IPS-18a (cell line): ENCODE measurements around the gene MPPED1.

Experiments used
- H3K27ac ChIP-seq: one replicate; pipeline ENCODE4 v1.5.1; 2013; ENCODE audit warnings: low read length
- H3K27me3 ChIP-seq: one replicate; pipeline ENCODE4 v1.6.1; 2013; ENCODE audit warnings: mild to moderate bottlenecking, low read length; ENCODE audit not compliant: control insufficient read depth, insufficient read depth
- H3K36me3 ChIP-seq: one replicate; pipeline ENCODE4 v1.6.1; 2013; ENCODE audit warnings: low read depth, low read length; ENCODE audit not compliant: control insufficient read depth
- H3K4me1 ChIP-seq: one replicate; pipeline ENCODE4 v1.6.1; 2013; ENCODE audit warnings: low read depth, low read length; ENCODE audit not compliant: control insufficient read depth
- H3K4me3 ChIP-seq: one replicate; pipeline ENCODE4 v1.5.1; 2013; ENCODE audit warnings: low read length
- H3K9ac ChIP-seq: one replicate; pipeline ENCODE4 v1.6.1; 2013; ENCODE audit warnings: mild to moderate bottlenecking, low read length, moderate library complexity
- H3K9me3 ChIP-seq: one replicate; pipeline ENCODE4 v1.6.1; 2013; ENCODE audit warnings: low read depth, low read length; ENCODE audit not compliant: control insufficient read depth

Gene MPPED1

DNA sequence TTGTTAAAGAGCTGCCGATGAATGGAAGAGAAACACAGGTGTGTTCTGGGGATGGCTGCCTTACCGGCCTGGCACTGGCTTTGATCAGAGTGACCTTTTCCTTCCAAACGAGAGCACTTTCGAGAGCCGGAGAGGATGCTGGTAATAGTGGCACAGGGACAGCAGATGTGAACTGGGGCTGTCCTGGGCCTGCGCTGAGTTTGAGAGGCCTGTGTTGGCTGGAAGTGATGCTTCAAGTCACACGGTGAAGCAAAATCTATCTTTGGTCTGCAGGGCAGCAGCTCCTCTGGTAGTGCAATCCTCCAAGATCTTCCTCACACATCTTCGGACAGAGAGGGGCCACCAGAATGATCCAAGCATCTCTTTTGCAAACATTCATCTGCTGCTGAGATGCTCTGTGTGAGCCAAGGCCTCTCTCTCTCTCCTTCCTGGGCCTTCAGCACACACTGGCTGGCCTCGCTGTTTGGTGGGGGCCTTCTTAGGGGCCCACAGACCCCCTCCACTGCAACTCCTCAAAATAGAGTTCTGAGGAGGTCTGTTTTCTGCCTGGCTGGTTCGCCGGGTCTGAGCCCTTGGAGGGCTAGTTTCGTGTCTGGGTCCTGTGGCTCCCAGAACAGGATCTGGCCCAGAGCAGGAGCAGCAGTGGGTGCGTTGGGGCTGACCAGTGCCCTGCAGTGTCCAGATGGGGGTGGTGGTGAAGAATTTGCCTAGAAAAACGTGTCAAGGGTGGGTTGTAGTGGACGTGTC is 6.4 kb downstream of the MPPED1 start:
- no peaks in the 10 kb centered on the region for H3K4me1 ChIP-seq
- H3K9ac ChIP-seq = no peak overlapping the region
- H3K27ac ChIP-seq = no peak overlapping the region
- H3K4me3 ChIP-seq = no peak overlapping the region
- H3K36me3 ChIP-seq = no peaks in the 10 kb centered on the region
- peaks cover 16% of the 10 kb centered on the region for H3K27me3 ChIP-seq
- H3K9me3 ChIP-seq = no peaks in the 10 kb centered on the region

DNA sequence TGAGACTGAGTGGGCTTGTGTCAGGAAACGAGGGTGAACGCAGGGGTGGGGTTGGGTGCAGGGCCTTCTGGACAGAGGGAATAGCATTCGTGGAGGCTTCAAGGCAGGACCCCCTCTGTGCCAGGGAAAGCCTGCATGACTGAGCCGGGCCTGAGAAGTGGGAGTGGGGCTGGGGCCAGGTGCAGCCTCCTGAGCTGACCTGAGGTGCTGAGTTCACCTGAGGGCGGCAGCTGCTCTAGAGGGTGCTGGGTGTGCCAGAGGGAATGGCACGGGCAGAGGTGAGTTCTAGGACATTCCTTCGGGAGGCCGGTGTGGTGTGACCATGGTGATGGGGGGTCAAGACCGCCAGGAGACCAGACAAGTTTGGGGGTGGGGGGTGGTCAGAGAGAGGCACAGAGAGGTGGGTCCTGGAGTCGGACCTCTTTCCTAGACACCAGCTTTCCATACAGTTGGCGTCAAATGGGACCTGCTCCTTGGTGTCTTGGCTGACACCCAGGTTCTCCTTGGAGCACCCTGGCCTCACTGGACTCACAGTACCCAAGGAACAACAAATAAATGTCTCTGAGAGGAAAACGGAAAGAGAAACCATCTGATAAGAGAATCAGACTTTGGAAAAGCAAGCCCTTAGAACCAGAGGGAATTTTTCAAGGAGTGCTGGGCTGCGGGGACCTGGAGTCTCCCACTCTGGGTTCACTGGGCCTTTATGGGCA is 7.7 kb downstream of the MPPED1 start:
- Histone ChIP-seq H3K27ac (no peak overlapping the region), H3K9me3 (no peaks in the 10 kb centered on the region), H3K27me3 (peaks cover 3% of the 10 kb centered on the region), H3K4me1 (peaks cover 3% of the 10 kb centered on the region), H3K4me3 (no peak overlapping the region), H3K9ac (no peak overlapping the region), H3K36me3 (no peaks in the 10 kb centered on the region)

DNA sequence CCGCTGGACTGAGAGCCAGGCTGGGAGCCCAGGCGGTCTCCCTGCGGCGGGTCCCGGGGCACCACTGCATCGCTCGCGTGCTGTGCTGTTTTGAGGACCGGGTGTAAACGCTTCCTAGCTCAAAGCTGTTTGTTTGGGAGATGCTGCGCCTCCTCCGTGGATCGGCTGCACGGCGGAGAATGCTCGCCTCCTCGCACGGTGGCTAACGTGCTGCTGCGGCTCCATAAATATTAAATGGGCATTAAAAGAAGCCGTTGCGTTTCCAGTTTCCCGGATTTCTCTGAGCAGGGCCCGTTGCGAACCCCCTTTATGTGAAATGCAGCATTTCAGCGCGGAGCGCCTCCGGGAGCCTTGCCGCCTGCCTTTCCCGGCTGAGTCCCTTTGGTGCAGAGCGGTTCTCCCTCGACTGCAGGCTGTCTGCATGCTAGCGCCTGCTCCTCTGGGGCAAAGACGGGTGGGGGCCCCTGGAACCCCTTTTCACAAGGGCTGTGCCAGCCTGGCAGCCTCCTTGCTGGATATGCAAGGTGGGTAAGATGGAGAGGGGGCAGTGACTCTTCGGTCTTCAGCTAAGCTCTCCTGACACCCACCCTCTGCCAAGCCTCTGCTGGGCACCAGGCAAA is 9.3 kb downstream of the MPPED1 start:
- no peaks in the 10 kb centered on the region for H3K27me3 ChIP-seq

GRCh38 chr22:43421914-43422615 is 10.3 kb downstream of the MPPED1 start:
- Histone ChIP-seq H3K4me1 (peaks cover 3% of the 10 kb centered on the region), H3K9ac (no peak overlapping the region)

More for the DNA sequence above, 9.3 kb downstream of the MPPED1 start:
- Histone ChIP-seq H3K9me3 (no peaks in the 10 kb centered on the region), H3K27ac (no peak overlapping the region), H3K4me3 (no peak overlapping the region), H3K4me1 (peaks cover 3% of the 10 kb centered on the region), H3K36me3 (no peaks in the 10 kb centered on the region), H3K9ac (no peak overlapping the region)

GRCh38 chr22:43423046-43423445 is 11.2 kb downstream of the MPPED1 start:
- H3K36me3 ChIP-seq = no peaks in the 10 kb centered on the region
- peaks cover 6% of the 10 kb centered on the region for H3K4me1 ChIP-seq
- no peak overlapping the region for H3K9ac ChIP-seq
- no peak overlapping the region for H3K4me3 ChIP-seq
- H3K27me3 ChIP-seq = no peaks in the 10 kb centered on the region
- H3K9me3 ChIP-seq = no peaks in the 10 kb centered on the region
- no peak overlapping the region for H3K27ac ChIP-seq

More at GRCh38 chr22:43421914-43422615, 10.3 kb downstream of the MPPED1 start:
- Histone ChIP-seq H3K9me3 (no peaks in the 10 kb centered on the region), H3K4me3 (no peak overlapping the region), H3K27ac (no peak overlapping the region), H3K27me3 (no peaks in the 10 kb centered on the region), H3K36me3 (no peaks in the 10 kb centered on the region)

DNA sequence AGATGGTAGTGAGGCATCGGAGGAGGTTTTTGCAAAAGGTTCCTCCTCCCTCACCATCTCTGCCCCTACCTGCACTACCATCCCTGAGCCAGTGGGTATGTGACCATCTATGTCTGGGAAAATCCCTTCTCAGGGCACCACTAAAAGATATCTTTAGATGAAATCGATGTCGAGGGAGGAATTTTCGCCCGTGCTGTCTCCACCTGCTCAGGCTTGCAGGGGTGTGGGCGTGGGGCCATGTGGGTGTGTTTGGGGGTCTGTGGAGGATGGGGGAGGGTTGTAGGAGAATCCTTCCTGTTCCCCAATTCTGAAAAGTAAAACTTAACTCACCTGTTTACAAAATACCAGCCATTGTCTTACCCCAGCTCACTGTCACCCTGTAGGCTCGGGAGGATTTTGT is 12.4 kb downstream of the MPPED1 start:
- Histone ChIP-seq H3K4me1 (peaks cover 8% of the 10 kb centered on the region), H3K27ac (no peak overlapping the region), H3K9me3 (no peaks in the 10 kb centered on the region), H3K27me3 (no peaks in the 10 kb centered on the region), H3K9ac (no peak overlapping the region), H3K4me3 (no peak overlapping the region), H3K36me3 (no peaks in the 10 kb centered on the region)

- H3K9me3 ChIP-seq = no peaks in the 10 kb centered on the region
- no peak overlapping the region for H3K27ac ChIP-seq
- no peaks in the 10 kb centered on the region for H3K36me3 ChIP-seq
- H3K4me3 ChIP-seq = no peak overlapping the region
- H3K27me3 ChIP-seq = no peaks in the 10 kb centered on the region
- peaks cover 8% of the 10 kb centered on the region for H3K4me1 ChIP-seq
- H3K9ac ChIP-seq = no peak overlapping the region
Observed at GRCh38 chr22:43424666-43425630, 13.1 kb downstream of the MPPED1 start.

DNA sequence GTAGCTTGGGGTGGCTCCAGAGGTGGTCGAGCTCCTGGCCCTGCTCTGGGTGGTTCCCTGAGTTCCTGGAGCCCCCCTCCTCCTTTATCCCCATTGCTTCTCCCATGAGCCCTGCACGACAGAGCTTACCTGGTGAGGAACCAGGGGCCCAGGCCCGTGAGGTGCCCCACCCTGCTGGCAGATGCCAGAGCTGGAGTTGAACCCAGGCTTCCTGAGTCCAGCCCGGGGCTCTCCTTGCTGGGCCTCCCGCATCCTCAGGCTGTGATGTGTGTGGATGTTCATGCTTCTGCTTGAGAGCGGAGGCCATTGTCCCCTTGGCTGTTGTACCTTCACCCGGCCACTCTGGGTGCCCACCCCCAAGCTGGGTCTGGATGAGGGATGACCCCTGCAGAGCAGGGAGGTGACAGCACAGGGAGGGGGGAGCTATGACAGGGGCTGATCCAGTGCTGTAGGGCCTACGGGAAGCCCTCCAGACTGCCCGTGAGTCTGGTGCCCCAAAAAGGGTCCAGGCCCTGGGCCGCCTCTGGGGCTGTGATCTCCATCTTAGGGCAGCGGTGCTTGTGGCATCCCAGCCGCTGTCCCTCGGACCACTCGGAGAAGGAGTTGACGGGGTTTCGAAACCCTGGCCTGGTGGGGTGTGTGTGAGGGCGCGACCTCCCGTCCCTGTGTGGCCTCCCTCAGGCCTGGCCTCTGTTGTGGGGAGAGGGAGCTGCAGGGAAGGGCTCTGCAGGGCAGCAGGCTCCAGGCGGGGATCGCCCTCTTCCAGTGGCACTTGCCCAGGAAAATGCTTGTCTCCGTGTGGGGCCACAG is 14.4 kb downstream of the MPPED1 start:
- Histone ChIP-seq H3K4me3 (no peak overlapping the region), H3K27ac (no peak overlapping the region), H3K27me3 (no peaks in the 10 kb centered on the region), H3K9ac (no peak overlapping the region), H3K9me3 (no peaks in the 10 kb centered on the region), H3K36me3 (no peaks in the 10 kb centered on the region), H3K4me1 (peaks cover 8% of the 10 kb centered on the region)

- Histone ChIP-seq H3K9ac (no peak overlapping the region), H3K27ac (no peak overlapping the region), H3K27me3 (no peaks in the 10 kb centered on the region), H3K4me3 (no peak overlapping the region), H3K9me3 (no peaks in the 10 kb centered on the region), H3K36me3 (no peaks in the 10 kb centered on the region), H3K4me1 (peaks cover 8% of the 10 kb centered on the region)
Observed at GRCh38 chr22:43426816-43427215, 15.0 kb downstream of the MPPED1 start.

DNA sequence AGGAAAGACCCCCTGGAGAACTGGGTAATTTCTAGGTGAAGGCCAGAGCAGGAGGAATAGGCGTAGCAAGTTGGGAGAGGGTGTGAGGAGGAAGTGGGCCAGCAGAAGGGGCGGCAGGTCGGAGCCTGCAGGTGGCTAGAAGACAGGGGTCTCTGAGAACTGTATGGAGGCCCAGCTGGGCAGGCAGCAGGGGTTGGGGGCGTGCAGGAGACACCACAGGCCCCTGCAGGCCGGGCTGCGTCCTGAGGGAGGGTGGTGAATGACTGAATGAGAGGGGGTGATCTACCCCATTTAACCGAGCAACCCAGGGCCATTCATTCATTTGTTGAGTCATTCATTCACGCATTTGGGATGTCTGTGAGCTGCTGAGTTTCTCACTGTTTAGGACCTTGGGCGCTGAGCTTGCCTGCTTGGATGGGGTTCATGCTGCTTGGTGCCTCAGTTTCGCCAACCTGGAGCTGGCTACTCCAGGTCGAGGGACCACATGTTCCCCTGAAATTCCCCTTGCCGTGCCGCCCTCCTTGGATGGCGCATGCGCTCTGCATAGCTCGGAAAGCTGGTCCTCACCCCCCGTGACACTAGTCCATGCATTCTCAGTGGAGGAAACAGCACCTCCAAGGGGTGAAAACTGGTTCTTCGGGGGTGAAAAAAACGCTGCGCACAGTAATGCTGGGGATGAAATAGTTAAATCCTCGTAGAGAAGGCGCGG is 15.6 kb downstream of the MPPED1 start:
- H3K27ac ChIP-seq = no peak overlapping the region
- H3K4me3 ChIP-seq = no peak overlapping the region
- H3K9me3 ChIP-seq = no peaks in the 10 kb centered on the region
- no peaks in the 10 kb centered on the region for H3K36me3 ChIP-seq
- H3K27me3 ChIP-seq = no peaks in the 10 kb centered on the region
- no peak overlapping the region for H3K9ac ChIP-seq
- peaks cover 8% of the 10 kb centered on the region for H3K4me1 ChIP-seq
